H9 (cell line): ENCODE data around the gene MLLT6. TPM values are rescaled to one million over a fixed set of nuclear protein-coding genes. Genes with fewer than 3 reads are reported as not detected.

Experiments used
- DNase-seq: peaks from one replicate; pipeline ENCODE4 v3.0.0-alpha.2; 2017
- H2AFZ ChIP-seq: one replicate; pipeline ENCODE4 v1.6.1; 2013; ENCODE audit warnings: mild to moderate bottlenecking, low read length, control low read depth, moderate library complexity
- H2AK5ac ChIP-seq: 2 replicates; pipeline ENCODE4 v1.6.1; 2013; ENCODE audit warnings: low read length, control low read depth, mixed read lengths; ENCODE audit not compliant: insufficient read length
- H2BK120ac ChIP-seq: one replicate; pipeline ENCODE4 v1.6.1; 2013; ENCODE audit warnings: low read depth, mild to moderate bottlenecking, low read length, control low read depth, inconsistent platforms; ENCODE audit not compliant: poor library complexity, severe bottlenecking
- H2BK12ac ChIP-seq: 2 replicates; pipeline ENCODE4 v1.6.1; 2013; ENCODE audit warnings: low read length, control low read depth, mixed read lengths, low read depth; ENCODE audit not compliant: insufficient read length
- H2BK15ac ChIP-seq: 2 replicates; pipeline ENCODE4 v1.6.1; 2013; ENCODE audit warnings: low read depth, low read length, control low read depth
- H2BK20ac ChIP-seq: one replicate; pipeline ENCODE4 v1.6.1; 2013; ENCODE audit warnings: low read depth, mild to moderate bottlenecking, low read length, control low read depth, inconsistent platforms; ENCODE audit not compliant: poor library complexity, severe bottlenecking
- H2BK5ac ChIP-seq: 2 replicates; pipeline ENCODE4 v1.6.1; 2013; ENCODE audit warnings: low read length, control low read depth, mixed read lengths; ENCODE audit not compliant: insufficient read length
- H3K14ac ChIP-seq: 2 replicates; pipeline ENCODE4 v1.6.1; 2013; ENCODE audit warnings: low read length, control low read depth; ENCODE audit not compliant: insufficient read depth
- H3K18ac ChIP-seq: 2 replicates; pipeline ENCODE4 v1.6.1; 2013; ENCODE audit warnings: low read depth, mild to moderate bottlenecking, mixed read lengths, low read length, control low read depth; ENCODE audit not compliant: insufficient read length
- H3K23ac ChIP-seq: 2 replicates; pipeline ENCODE4 v1.6.1; 2013; ENCODE audit warnings: low read length, control low read depth, mixed read lengths, low read depth; ENCODE audit not compliant: insufficient read length
- H3K23me2 ChIP-seq: 2 replicates; pipeline ENCODE4 v1.6.1; 2013; ENCODE audit warnings: low read depth, mild to moderate bottlenecking, mixed read lengths, low read length, control low read depth; ENCODE audit not compliant: insufficient read length, poor library complexity, severe bottlenecking
- H3K27ac ChIP-seq: 2 replicates; pipeline ENCODE4 v1.5.1; 2013; ENCODE audit warnings: low read length, control low read depth, mixed read lengths, low read depth; ENCODE audit not compliant: insufficient read length
- H3K27me3 ChIP-seq: 2 replicates; pipeline ENCODE4 v1.6.1; 2013; ENCODE audit warnings: low read length, control low read depth, inconsistent platforms; ENCODE audit not compliant: insufficient read depth
- H3K4ac ChIP-seq: 2 replicates; pipeline ENCODE4 v1.6.1; 2013; ENCODE audit warnings: low read depth, mild to moderate bottlenecking, control low read depth, inconsistent platforms, low read length, moderate library complexity
- H3K4me1 ChIP-seq: 2 replicates; pipeline ENCODE4 v1.6.1; 2013; ENCODE audit warnings: low read length, control low read depth, inconsistent platforms; ENCODE audit not compliant: insufficient read depth
- H3K4me2 ChIP-seq: 2 replicates; pipeline ENCODE4 v1.6.1; 2013; ENCODE audit warnings: low read length, control low read depth, mixed read lengths; ENCODE audit not compliant: insufficient read length, insufficient read depth
- H3K56ac ChIP-seq: 2 replicates; pipeline ENCODE4 v1.6.1; 2013; ENCODE audit warnings: low read depth, mild to moderate bottlenecking, mixed read lengths, low read length, control low read depth; ENCODE audit not compliant: insufficient read length
- H3K79me1 ChIP-seq: 2 replicates; pipeline ENCODE4 v1.6.1; 2013; ENCODE audit warnings: low read depth, mild to moderate bottlenecking, moderate library complexity, low read length, control low read depth, inconsistent platforms; ENCODE audit not compliant: insufficient read depth, poor library complexity, severe bottlenecking
- H3K79me2 ChIP-seq: 2 replicates; pipeline ENCODE4 v1.6.1; 2013; ENCODE audit warnings: low read length, control low read depth, inconsistent platforms; ENCODE audit not compliant: insufficient read depth
- H3K9ac ChIP-seq: 2 replicates; pipeline ENCODE4 v1.6.1; 2013; ENCODE audit warnings: low read length, control low read depth, mixed read lengths; ENCODE audit not compliant: insufficient read length; ENCODE audit errors: extremely low read depth
- H3K9me3 ChIP-seq: one replicate; pipeline ENCODE4 v1.6.1; 2013; ENCODE audit warnings: low read depth, low read length, inconsistent platforms; ENCODE audit not compliant: control insufficient read depth
- H3T11ph ChIP-seq: one replicate; pipeline ENCODE4 v1.6.1; 2013; ENCODE audit warnings: mild to moderate bottlenecking, low read length, control low read depth, inconsistent platforms
- H4K20me1 ChIP-seq: one replicate; pipeline ENCODE4 v1.6.1; 2013; ENCODE audit not compliant: control insufficient read depth, insufficient read length, insufficient read depth
- H4K5ac ChIP-seq: 2 replicates; pipeline ENCODE4 v1.6.1; 2013; ENCODE audit warnings: low read depth, mild to moderate bottlenecking, mixed read lengths, low read length, control low read depth; ENCODE audit not compliant: insufficient read length
- H4K8ac ChIP-seq: replicated peaks from 2 replicates; pipeline ENCODE4 v1.6.1; 2013; ENCODE audit warnings: low read length, control low read depth, mixed read lengths, low read depth; ENCODE audit not compliant: insufficient read length
- H4K91ac ChIP-seq: 2 replicates; pipeline ENCODE4 v1.6.1; 2013; ENCODE audit warnings: low read depth, mild to moderate bottlenecking, moderate library complexity, mixed read lengths, low read length, control low read depth; ENCODE audit not compliant: insufficient read length
- H3K27ac Mint-ChIP-seq, 3 experiments: 2 replicates in 2 of 3; 3 replicates in 1 of 3; pipeline ENCODE4 v1.8.0; 2020 to 2021; ENCODE audit warnings: mixed read lengths in 3 of 3, mild to moderate bottlenecking in 1 of 3, moderate library complexity in 1 of 3
- H3K27me3 Mint-ChIP-seq: 2 replicates; pipeline ENCODE4 v1.8.0; 2021; ENCODE audit warnings: low read depth, mild to moderate bottlenecking, moderate library complexity, mixed read lengths
- H3K36me3 Mint-ChIP-seq, 3 experiments: 2 replicates in 2 of 3; 3 replicates in 1 of 3; pipeline ENCODE4 v1.8.0; 2020 to 2021; ENCODE audit warnings: low read depth in 3 of 3, mixed read lengths in 3 of 3; ENCODE audit not compliant: insufficient read depth in 1 of 3
- H3K4me1 Mint-ChIP-seq, 2 experiments: 2 replicates each; pipeline ENCODE4 v1.8.0; 2020; ENCODE audit warnings: mixed read lengths in 2 of 2
- H3K4me3 Mint-ChIP-seq, 2 experiments: 2 replicates in 1 of 2; 3 replicates in 1 of 2; pipeline ENCODE4 v1.8.0; 2020 to 2021; ENCODE audit warnings: mild to moderate bottlenecking in 2 of 2, mixed read lengths in 2 of 2, moderate library complexity in 1 of 2
- H3K9me3 Mint-ChIP-seq, 2 experiments: 2 replicates in 1 of 2; 3 replicates in 1 of 2; pipeline ENCODE4 v1.8.0; 2020; ENCODE audit warnings: mild to moderate bottlenecking in 2 of 2, mixed read lengths in 2 of 2, moderate library complexity in 1 of 2
- CTCF ChIP-seq: fragments of 200-600 bp; sonication (generic); conservative IDR thresholded peaks from 3 replicates; pipeline ENCODE4 v1.8.0; 2021; ENCODE audit warnings: antibody characterized with exemption, mild to moderate bottlenecking
- WGBS: extraction: QIAGEN DNeasy Blood & Tissue Kit; methylation state at CpG from one replicate; pipeline ENCODE4 v1.1.7; 2013; ENCODE audit warnings: missing lambda C conversion rate, low lambda C conversion rate, mixed read lengths; ENCODE audit not compliant: insufficient read length; ENCODE audit errors: extremely low coverage; 5-methylcytosine and 5-hydroxymethylcytosine counted together
- total RNA-seq: library from RNA; stranded (reverse); gene quantifications from 2 replicates; pipeline ENCODE4 v1.2.1, GENCODE V29; 2021

The MLLT6 gene
- total RNA-seq, 1 experiment from 2014 or later = 26.4 TPM

- no peak overlapping the region for H2AK5ac ChIP-seq
- no peaks in the 10 kb centered on the region for H4K20me1 ChIP-seq
- no peaks in the 10 kb centered on the region for H3K9me3 ChIP-seq
- peaks cover 3% of the 10 kb centered on the region; the same call in 1 of the 2 replicates for H3K79me2 ChIP-seq
- no peak overlapping the region for H3K56ac ChIP-seq
- no peak overlapping the region for H3K23ac ChIP-seq
- peaks cover 4% of the 10 kb centered on the region for H3K79me1 ChIP-seq
- no peak overlapping the region for H4K91ac ChIP-seq
- peaks cover 2% of the 10 kb centered on the region; the same call in 1 of the 2 replicates for H3K4me1 ChIP-seq
- H3K4ac ChIP-seq = no peak overlapping the region
- Mint-ChIP-seq H3K4me3 (no peak overlapping the region), H3K27ac (peak overlapping the region in 1 of 3 experiments; percentile 29; a peak in 2 of 7 replicates), H3K36me3 (peaks cover 29 to 63% (median 55%) of the 10 kb centered on the region in 3 experiments; a peak in 6 of 7 replicates), H3K9me3 (no peaks in the 10 kb centered on the region; a peak in 1 of 5 replicates), H3K4me1 (peaks cover 8 to 21% of the 10 kb centered on the region in 2 experiments), H3K27me3 (peaks cover 5% of the 10 kb centered on the region)
- no peak overlapping the region for H2BK120ac ChIP-seq
- H2AFZ ChIP-seq = no peak overlapping the region
- H4K5ac ChIP-seq = no peak overlapping the region
- H3K18ac ChIP-seq = no peak overlapping the region
- no peak overlapping the region for H3K27ac ChIP-seq
- no peak overlapping the region for H3K4me2 ChIP-seq
- no peak overlapping the region for H2BK5ac ChIP-seq
- H3K27me3 ChIP-seq = no peaks in the 10 kb centered on the region
- TF ChIP-seq CTCF = peak; percentile 88
- WGBS = no CpG with 5 or more reads among the region's 23 CpGs
- H3K14ac ChIP-seq = no peak overlapping the region
- H3K9ac ChIP-seq = no peak overlapping the region
- peaks cover 5% of the 10 kb centered on the region for H3K23me2 ChIP-seq
- no peak overlapping the region for H2BK12ac ChIP-seq
- DNase-seq = peak; percentile 82
- no peak overlapping the region for H4K8ac ChIP-seq
- H2BK20ac ChIP-seq = no peak overlapping the region
- H3T11ph ChIP-seq = no peak overlapping the region
- no peak overlapping the region for H2BK15ac ChIP-seq
Observed at GRCh38 chr17:38735161-38735997, 30.3 kb downstream of the MLLT6 start.
